Esophagus squamous epithelium (tissue), 4 donors: ENCODE results near the gene MEAK7.

Experiments
- CTCF ChIP-seq, 6 experiments: fragments of 450-650 bp in 4 of 6; fragments of 200-600 bp in 2 of 6; sonication (generic) in 2 of 6; IDR thresholded peaks; one replicate each; pipeline ENCODE4 v1.5.1; 2016 to 2019; ENCODE audit warnings: antibody characterized with exemption in 6 of 6, mild to moderate bottlenecking in 4 of 6, moderate library complexity in 4 of 6
- POLR2A ChIP-seq, 4 donors: fragments of 450-650 bp; IDR thresholded peaks; one replicate each; pipeline ENCODE4 v1.6.1; 2017; ENCODE audit warnings: antibody characterized with exemption in 4 of 4, mild to moderate bottlenecking in 4 of 4, moderate library complexity in 3 of 4

- TF ChIP-seq CTCF (IDR thresholded peaks at IDR 0.05) (no peak), POLR2A (IDR thresholded peaks at IDR 0.05) (no peak)
Observed at GRCh38 chr16:84497418-84498222, 6.8 kb downstream of the MEAK7 start.
